ENCODE data around the gene HMGCS2. TPM values are rescaled to one million over a fixed set of nuclear protein-coding genes. Genes with fewer than 3 reads are reported as not detected.

The HMGCS2 gene
- total RNA-seq, 6 experiments from 2014 or later = not detected

DNA sequence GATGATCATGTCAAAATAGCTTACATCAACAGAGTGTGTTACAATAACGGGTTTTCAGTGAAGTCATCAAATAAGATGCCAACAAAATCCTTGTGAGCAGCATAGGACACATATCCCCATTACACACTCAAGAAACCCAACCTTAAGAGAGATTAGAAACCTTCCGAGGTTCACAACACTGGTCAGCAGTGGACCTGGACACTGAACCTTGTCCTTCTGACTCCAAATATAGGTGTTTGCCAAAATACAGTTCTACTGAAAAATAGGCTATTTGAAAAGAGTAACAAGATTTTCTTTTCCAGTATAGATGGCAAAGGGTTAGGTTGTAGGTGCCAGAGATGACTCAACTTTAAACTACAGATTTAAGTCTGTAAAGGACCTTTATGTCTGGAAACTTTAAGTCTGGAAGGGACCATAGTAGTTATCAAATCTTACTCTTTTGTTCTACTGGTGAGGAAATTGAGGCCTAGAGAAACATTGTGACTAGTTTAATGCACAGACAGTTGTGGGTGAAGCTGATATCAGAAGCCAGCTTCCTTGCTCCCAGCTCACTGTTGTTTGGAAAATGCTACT lies 43.4 kb upstream of the HMGCS2 start:
- Mint-ChIP-seq H3K4me1 (ENCODE audit: low read depth) (peaks cover 27% of the 10 kb centered on the region), H3K4me3 (no peak overlapping the region), H3K27ac (no peak overlapping the region), H3K9me3 (no peaks in the 10 kb centered on the region), H3K27me3 (ENCODE audit: insufficient read depth) (peaks cover 27% of the 10 kb centered on the region), H3K36me3 (ENCODE audit: low read depth) (no peaks in the 10 kb centered on the region)
- no peak for DNase-seq
- TF ChIP-seq, protein P1, sequence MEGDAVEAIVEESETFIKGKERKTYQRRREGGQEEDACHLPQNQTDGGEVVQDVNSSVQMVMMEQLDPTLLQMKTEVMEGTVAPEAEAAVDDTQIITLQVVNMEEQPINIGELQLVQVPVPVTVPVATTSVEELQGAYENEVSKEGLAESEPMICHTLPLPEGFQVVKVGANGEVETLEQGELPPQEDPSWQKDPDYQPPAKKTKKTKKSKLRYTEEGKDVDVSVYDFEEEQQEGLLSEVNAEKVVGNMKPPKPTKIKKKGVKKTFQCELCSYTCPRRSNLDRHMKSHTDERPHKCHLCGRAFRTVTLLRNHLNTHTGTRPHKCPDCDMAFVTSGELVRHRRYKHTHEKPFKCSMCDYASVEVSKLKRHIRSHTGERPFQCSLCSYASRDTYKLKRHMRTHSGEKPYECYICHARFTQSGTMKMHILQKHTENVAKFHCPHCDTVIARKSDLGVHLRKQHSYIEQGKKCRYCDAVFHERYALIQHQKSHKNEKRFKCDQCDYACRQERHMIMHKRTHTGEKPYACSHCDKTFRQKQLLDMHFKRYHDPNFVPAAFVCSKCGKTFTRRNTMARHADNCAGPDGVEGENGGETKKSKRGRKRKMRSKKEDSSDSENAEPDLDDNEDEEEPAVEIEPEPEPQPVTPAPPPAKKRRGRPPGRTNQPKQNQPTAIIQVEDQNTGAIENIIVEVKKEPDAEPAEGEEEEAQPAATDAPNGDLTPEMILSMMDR (IDR thresholded peaks at IDR 0.05) = no peak

DNA sequence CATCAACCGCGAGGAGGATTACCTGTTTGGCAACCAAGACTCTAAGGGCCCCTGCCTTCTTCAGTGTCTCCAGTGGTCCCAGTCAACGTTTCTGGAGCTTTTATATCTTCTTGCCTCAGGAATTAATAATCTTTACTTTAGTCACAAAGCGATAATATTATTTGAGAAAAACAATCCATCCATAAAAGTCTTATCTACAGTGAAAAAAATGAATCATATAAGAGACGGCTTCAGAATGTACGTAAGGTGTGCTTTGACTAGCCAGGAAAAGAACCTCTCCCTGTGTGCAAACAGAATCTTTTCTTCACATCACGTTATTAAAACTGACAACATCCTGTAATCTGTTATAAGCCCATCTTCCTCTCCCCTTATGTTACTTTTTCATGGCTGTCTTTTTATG lies 42.7 kb upstream of the HMGCS2 start, which contains the start of gene REG4:
REG4 (minus strand) TSS at position 74 of the 400 bp plus-strand sequence. CDS start 2,691 bp downstream, outside the sequence.
- TF ChIP-seq, protein P1 (IDR thresholded peaks at IDR 0.05) = no peak
- Mint-ChIP-seq H3K9me3 (no peaks in the 10 kb centered on the region), H3K27me3 (ENCODE audit: insufficient read depth) (peaks cover 33% of the 10 kb centered on the region), H3K36me3 (ENCODE audit: low read depth) (no peaks in the 10 kb centered on the region), H3K27ac (no peak within 1 kb of the TSS), H3K4me1 (ENCODE audit: low read depth) (peaks cover 20% of the 10 kb centered on the region), H3K4me3 (no peak within 1 kb of the TSS)
- no peak for DNase-seq

DNA sequence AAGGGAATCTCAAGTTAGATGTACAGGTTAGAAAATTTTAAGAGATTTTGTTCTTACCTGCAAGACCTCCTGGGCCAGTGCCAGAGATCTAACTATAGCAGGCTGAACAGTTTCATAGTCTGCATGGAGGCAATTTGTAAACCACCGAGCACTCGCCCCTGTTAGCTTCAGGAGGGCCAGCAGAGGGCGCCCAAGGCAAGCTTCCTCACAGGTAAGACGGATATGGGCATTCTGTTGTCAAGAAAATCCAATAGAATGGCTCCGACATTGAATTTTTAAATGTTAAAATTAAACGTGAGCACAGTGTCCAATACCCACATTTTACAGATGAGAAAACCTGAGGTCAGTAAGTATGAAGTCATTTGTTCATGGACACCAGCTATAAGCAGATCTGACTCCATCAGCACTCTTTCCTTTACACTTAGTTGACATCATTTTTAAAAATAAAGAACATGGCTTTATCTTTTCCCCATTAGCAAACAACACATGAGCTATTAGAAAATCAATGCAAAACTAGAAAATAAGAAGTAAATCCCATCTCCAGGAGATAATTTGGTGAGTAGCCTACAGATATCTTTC lies 40.4 kb upstream of the HMGCS2 start:
- Mint-ChIP-seq H3K27ac (no peak overlapping the region), H3K36me3 (ENCODE audit: low read depth) (no peaks in the 10 kb centered on the region), H3K27me3 (ENCODE audit: insufficient read depth) (peaks cover 43% of the 10 kb centered on the region), H3K4me1 (ENCODE audit: low read depth) (peaks cover 5% of the 10 kb centered on the region; the same call in 1 of the 2 replicates), H3K4me3 (no peak overlapping the region), H3K9me3 (no peaks in the 10 kb centered on the region)
- peak; percentile 45 for DNase-seq
- TF ChIP-seq, protein P1 (IDR thresholded peaks at IDR 0.05) = peak; percentile 91

DNA sequence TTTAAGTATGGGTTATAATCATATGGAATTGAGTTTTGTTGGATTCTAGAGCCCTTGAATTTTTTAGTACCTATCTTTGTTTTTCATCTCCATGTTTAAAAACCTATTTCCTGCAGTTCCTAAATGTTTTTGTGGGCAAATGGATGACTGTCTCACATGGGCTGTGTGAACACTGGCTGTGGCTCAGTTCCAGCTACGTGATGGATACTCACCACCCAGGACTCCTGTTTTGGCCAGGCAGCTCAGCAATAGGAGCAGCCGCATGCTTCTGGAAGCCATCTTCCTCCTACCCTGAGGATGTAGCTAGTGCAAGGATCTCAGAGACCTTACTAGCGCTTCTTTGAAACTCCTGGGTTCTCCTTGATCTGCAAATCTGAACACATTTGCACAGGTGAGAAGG lies 39.8 kb upstream of the HMGCS2 start:
- no peaks in the 10 kb centered on the region for H3K9me3 Mint-ChIP-seq
- H3K27me3 Mint-ChIP-seq (ENCODE audit: insufficient read depth) = peaks cover 44% of the 10 kb centered on the region
- no peak overlapping the region for H3K27ac Mint-ChIP-seq

DNA sequence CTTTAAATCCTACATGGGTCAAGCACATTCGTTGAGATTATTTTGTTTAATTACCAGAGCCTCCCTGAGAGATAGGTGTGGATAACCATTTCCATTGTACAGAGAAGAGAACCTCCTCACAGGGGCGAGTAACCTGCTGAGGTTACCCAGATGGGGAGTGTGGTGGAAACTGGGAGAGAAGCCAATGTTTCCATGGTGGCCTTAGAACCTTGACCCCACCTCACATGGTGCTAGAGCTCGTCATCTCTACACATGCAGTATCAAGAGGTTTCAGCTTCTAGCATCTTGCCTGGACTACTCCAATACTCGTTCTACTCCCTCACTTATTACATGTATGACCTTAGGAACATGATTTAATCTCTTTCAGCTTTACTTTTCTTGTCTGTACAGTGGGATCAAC lies 37.8 kb upstream of the HMGCS2 start:
- Mint-ChIP-seq H3K27me3 (ENCODE audit: insufficient read depth) (peaks cover 49% of the 10 kb centered on the region), H3K27ac (no peak overlapping the region), H3K4me1 (ENCODE audit: low read depth) (peaks cover 5% of the 10 kb centered on the region; the same call in 1 of the 2 replicates), H3K9me3 (no peaks in the 10 kb centered on the region), H3K36me3 (ENCODE audit: low read depth) (no peaks in the 10 kb centered on the region), H3K4me3 (no peak overlapping the region)
- DNase-seq = no peak
- TF ChIP-seq, protein P1 (IDR thresholded peaks at IDR 0.05) = no peak

More for the DNA sequence above, 39.8 kb upstream of the HMGCS2 start:
- peak; percentile 5 for DNase-seq
- no peak overlapping the region for H3K4me3 Mint-ChIP-seq
- no peaks in the 10 kb centered on the region for H3K36me3 Mint-ChIP-seq (ENCODE audit: low read depth)
- peaks cover 5% of the 10 kb centered on the region; the same call in 1 of the 2 replicates for H3K4me1 Mint-ChIP-seq (ENCODE audit: low read depth)
- TF ChIP-seq, protein P1 (IDR thresholded peaks at IDR 0.05) = no peak
